Karpas-422 (cell line): ENCODE data around the gene GCK. TPM values are rescaled to one million over a fixed set of nuclear protein-coding genes. Genes with fewer than 3 reads are reported as not detected.

Source experiments
- DNase-seq: peaks from one replicate; pipeline ENCODE4 v3.0.0-alpha.2; 2015
- H2AFZ ChIP-seq: fragments of 200-600 bp; sonication (generic); 2 replicates; pipeline ENCODE4 v1.6.1; 2014; ENCODE audit warnings: antibody characterized with exemption, low read length, mixed read lengths
- H3K27ac ChIP-seq: fragments of 200-600 bp; sonication (generic); 2 replicates; pipeline ENCODE4 v1.5.1; 2014; ENCODE audit warnings: mild to moderate bottlenecking, low read length, moderate library complexity
- H3K27me3 ChIP-seq: fragments of 200-600 bp; sonication (generic); 2 replicates; pipeline ENCODE4 v1.6.1; 2014; ENCODE audit warnings: low read length, mixed read lengths
- H3K36me3 ChIP-seq: fragments of 200-600 bp; sonication (generic); 2 replicates; pipeline ENCODE4 v1.6.1; 2014; ENCODE audit warnings: low read length, mixed read lengths; ENCODE audit not compliant: insufficient read depth
- H3K4me1 ChIP-seq: fragments of 200-600 bp; sonication (generic); 2 replicates; pipeline ENCODE4 v1.6.1; 2014; ENCODE audit warnings: mild to moderate bottlenecking, low read length, mixed read lengths
- H3K4me2 ChIP-seq: fragments of 200-600 bp; sonication (generic); 2 replicates; pipeline ENCODE4 v1.6.1; 2014; ENCODE audit warnings: low read length, low read depth, mild to moderate bottlenecking; ENCODE audit not compliant: poor library complexity, severe bottlenecking
- H3K4me3 ChIP-seq: fragments of 200-600 bp; sonication (generic); 2 replicates; pipeline ENCODE4 v1.5.1; 2014; ENCODE audit warnings: mild to moderate bottlenecking, antibody characterized with exemption, low read length, mixed read lengths
- H3K79me2 ChIP-seq: fragments of 200-600 bp; sonication (generic); 2 replicates; pipeline ENCODE4 v1.6.1; 2014; ENCODE audit warnings: mild to moderate bottlenecking, low read length, mixed read lengths
- H3K9ac ChIP-seq: fragments of 200-600 bp; sonication (generic); 2 replicates; pipeline ENCODE4 v1.6.0; 2014; ENCODE audit warnings: low read length
- H3K9me2 ChIP-seq: fragments of 200-600 bp; sonication (generic), shearing (Covaris generic); replicated peaks from 2 replicates; pipeline ENCODE4 v1.6.0; 2014; ENCODE audit warnings: mild to moderate bottlenecking, low read length, moderate library complexity; ENCODE audit not compliant: insufficient read depth
- H3K9me3 ChIP-seq: fragments of 300-700, 200-600 bp; sonication (generic); 2 replicates; pipeline ENCODE4 v1.6.1; 2014; ENCODE audit warnings: low read length, mixed read lengths
- H4K20me1 ChIP-seq: fragments of 200-600 bp; sonication (generic); 2 replicates; pipeline ENCODE4 v1.6.1; 2014; ENCODE audit warnings: mild to moderate bottlenecking, antibody characterized with exemption, low read length, low read depth; ENCODE audit not compliant: insufficient read depth
- total RNA-seq: library from RNA; depleted of rRNA; stranded (reverse); fragments of >200 nt; shearing (Covaris generic); gene quantifications from 2 replicates; pipeline ENCODE4 v1.2.3, GENCODE V29; 2014; ENCODE audit warnings: low replicate concordance

Gene GCK
- total RNA-seq, 1 experiment from 2014 or later: not detected

- no peak for DNase-seq
- Histone ChIP-seq H3K9ac (no peak overlapping the region), H3K4me1 (no peaks in the 10 kb centered on the region), H3K79me2 (no peaks in the 10 kb centered on the region), H3K9me2 (no peaks in the 10 kb centered on the region), H3K4me3 (no peak overlapping the region), H4K20me1 (no peaks in the 10 kb centered on the region), H2AFZ (no peak overlapping the region), H3K36me3 (no peaks in the 10 kb centered on the region), H3K27me3 (no peaks in the 10 kb centered on the region), H3K4me2 (no peak overlapping the region), H3K9me3 (no peaks in the 10 kb centered on the region), H3K27ac (no peak overlapping the region)
Measured at GRCh38 chr7:44155191-44156185, 33.8 kb downstream of the GCK start.

GRCh38 chr7:44154703-44155102, 34.5 kb downstream of the GCK start:
- Histone ChIP-seq H3K36me3 (no peaks in the 10 kb centered on the region), H4K20me1 (no peaks in the 10 kb centered on the region), H3K27me3 (no peaks in the 10 kb centered on the region), H3K4me1 (no peaks in the 10 kb centered on the region), H3K4me3 (no peak overlapping the region), H3K9ac (no peak overlapping the region), H3K9me3 (no peaks in the 10 kb centered on the region), H3K79me2 (no peaks in the 10 kb centered on the region), H2AFZ (no peak overlapping the region), H3K9me2 (no peaks in the 10 kb centered on the region), H3K4me2 (no peak overlapping the region), H3K27ac (no peak overlapping the region)
- no peak for DNase-seq

- no peaks in the 10 kb centered on the region for H3K79me2 ChIP-seq
- DNase-seq: no peak
- H4K20me1 ChIP-seq: no peaks in the 10 kb centered on the region
- H3K4me3 ChIP-seq: no peak overlapping the region
- no peaks in the 10 kb centered on the region for H3K36me3 ChIP-seq
- no peak overlapping the region for H2AFZ ChIP-seq
- H3K4me2 ChIP-seq: no peak overlapping the region
- H3K9me3 ChIP-seq: no peaks in the 10 kb centered on the region
- no peaks in the 10 kb centered on the region for H3K4me1 ChIP-seq
- no peak overlapping the region for H3K9ac ChIP-seq
- no peaks in the 10 kb centered on the region for H3K9me2 ChIP-seq
- H3K27me3 ChIP-seq: no peaks in the 10 kb centered on the region
- H3K27ac ChIP-seq: no peak overlapping the region
Measured at GRCh38 chr7:44153948-44154335, 35.3 kb downstream of the GCK start.

GRCh38 chr7:44152971-44153947, 36.0 kb downstream of the GCK start:
- DNase-seq: no peak
- H3K9ac ChIP-seq: no peak overlapping the region
- no peaks in the 10 kb centered on the region for H3K27me3 ChIP-seq
- H3K79me2 ChIP-seq: no peaks in the 10 kb centered on the region
- no peak overlapping the region for H3K4me2 ChIP-seq
- no peaks in the 10 kb centered on the region for H4K20me1 ChIP-seq
- H3K27ac ChIP-seq: no peak overlapping the region
- no peaks in the 10 kb centered on the region for H3K9me3 ChIP-seq
- no peaks in the 10 kb centered on the region for H3K36me3 ChIP-seq
- H3K4me3 ChIP-seq: no peak overlapping the region
- H2AFZ ChIP-seq: no peak overlapping the region
- H3K4me1 ChIP-seq: no peaks in the 10 kb centered on the region
- H3K9me2 ChIP-seq: no peaks in the 10 kb centered on the region

- no peak for DNase-seq
- H3K9me2 ChIP-seq: no peaks in the 10 kb centered on the region
- H3K4me1 ChIP-seq: no peaks in the 10 kb centered on the region
- H3K9ac ChIP-seq: no peak overlapping the region
- no peaks in the 10 kb centered on the region for H4K20me1 ChIP-seq
- H3K27ac ChIP-seq: no peak overlapping the region
- H3K36me3 ChIP-seq: no peaks in the 10 kb centered on the region
- H3K4me3 ChIP-seq: no peak overlapping the region
- H3K79me2 ChIP-seq: no peaks in the 10 kb centered on the region
- no peak overlapping the region for H3K4me2 ChIP-seq
- H2AFZ ChIP-seq: no peak overlapping the region
- no peaks in the 10 kb centered on the region for H3K9me3 ChIP-seq
- no peaks in the 10 kb centered on the region for H3K27me3 ChIP-seq
Measured at GRCh38 chr7:44151956-44152355, 37.3 kb downstream of the GCK start.

- Histone ChIP-seq H2AFZ (no peak overlapping the region), H3K27me3 (no peaks in the 10 kb centered on the region)
Measured at GRCh38 chr7:44150966-44151941, 38.0 kb downstream of the GCK start.

GRCh38 chr7:44150466-44150832, 38.8 kb downstream of the GCK start:
- no peak overlapping the region for H3K27ac ChIP-seq
- no peaks in the 10 kb centered on the region for H3K79me2 ChIP-seq
- H3K27me3 ChIP-seq: no peaks in the 10 kb centered on the region
- H3K4me2 ChIP-seq: no peak overlapping the region
- no peaks in the 10 kb centered on the region for H3K36me3 ChIP-seq
- H4K20me1 ChIP-seq: no peaks in the 10 kb centered on the region
- H3K9ac ChIP-seq: no peak overlapping the region
- no peaks in the 10 kb centered on the region for H3K9me3 ChIP-seq
- H3K9me2 ChIP-seq: no peaks in the 10 kb centered on the region
- no peak overlapping the region for H2AFZ ChIP-seq
- no peaks in the 10 kb centered on the region for H3K4me1 ChIP-seq
- no peak for DNase-seq
- no peak overlapping the region for H3K4me3 ChIP-seq

More at GRCh38 chr7:44150966-44151941, 38.0 kb downstream of the GCK start:
- Histone ChIP-seq H3K36me3 (no peaks in the 10 kb centered on the region), H3K9ac (no peak overlapping the region), H3K4me1 (no peaks in the 10 kb centered on the region), H3K9me2 (no peaks in the 10 kb centered on the region), H3K27ac (no peak overlapping the region), H3K4me2 (no peak overlapping the region), H3K9me3 (no peaks in the 10 kb centered on the region), H3K4me3 (no peak overlapping the region), H3K79me2 (no peaks in the 10 kb centered on the region), H4K20me1 (no peaks in the 10 kb centered on the region)
- DNase-seq: no peak
